CD4-positive, alpha-beta memory T cell (primary cell): ENCODE results near the gene P2RY2. TPM values are rescaled to one million over a fixed set of nuclear protein-coding genes. Genes with fewer than 3 reads are reported as not detected.
"Not testable (repeated sequence)": the region's sequence is repeated elsewhere in the genome, so short reads cannot be mapped to it uniquely, and the experiment has no call there.

Experiments
- CTCF ChIA-PET: fragments of 350-600 bp; sonication (Branson Sonifier 250); formaldehyde crosslinking; loops from one replicate; lab custom pipeline; 2021; ENCODE audit warnings: inconsistent platforms; ENCODE audit not compliant: partially characterized antibody; lab: Charles Lee
- POLR2A ChIA-PET: fragments of 350-600 bp; sonication (Branson Sonifier 250); formaldehyde crosslinking; loops from one replicate; lab custom pipeline; 2021; ENCODE audit not compliant: partially characterized antibody; lab: Charles Lee
- DNase-seq, 5 donors: peaks; one replicate each; pipeline versions ENCODE4 v3.0.0 to v3.0.0-alpha.2; 2020 to 2022; ENCODE audit warnings: mixed read lengths in 1 of 5
- H3K27ac ChIP-seq: one replicate; pipeline ENCODE4 v1.7.0; 2013; ENCODE audit warnings: low read depth, low read length
- H3K27me3 ChIP-seq: 2 replicates; pipeline ENCODE4 v1.7.0; 2013; ENCODE audit warnings: mild to moderate bottlenecking, low read length, moderate library complexity; ENCODE audit not compliant: insufficient read depth
- H3K36me3 ChIP-seq: 2 replicates; pipeline ENCODE4 v1.7.0; 2013; ENCODE audit warnings: mild to moderate bottlenecking, low read length, moderate library complexity; ENCODE audit not compliant: insufficient read depth
- H3K4me1 ChIP-seq: 2 replicates; pipeline ENCODE4 v1.7.0; 2013; ENCODE audit warnings: mild to moderate bottlenecking, low read length, moderate library complexity; ENCODE audit not compliant: insufficient read depth
- H3K4me3 ChIP-seq, 2 donors: one replicate each; pipeline ENCODE4 v1.7.0; 2013; ENCODE audit warnings: low read length in 2 of 2, mild to moderate bottlenecking in 1 of 2
- H3K9me3 ChIP-seq, 2 donors: one replicate each; pipeline ENCODE4 v1.7.0; 2013; ENCODE audit warnings: low read length in 2 of 2, control low read depth in 1 of 2; ENCODE audit not compliant: control insufficient read depth in 1 of 2
- H3K27ac Mint-ChIP-seq, 7 donors: one replicate each; pipeline ENCODE4 v1.8.0; 2020 to 2021; ENCODE audit warnings: mixed read lengths in 7 of 7, mild to moderate bottlenecking in 6 of 7, inconsistent platforms in 3 of 7, moderate library complexity in 3 of 7
- H3K27me3 Mint-ChIP-seq, 2 donors: one replicate each; pipeline ENCODE4 v1.8.0; 2020 to 2021; ENCODE audit warnings: mixed read lengths in 2 of 2
- H3K36me3 Mint-ChIP-seq, 2 donors: one replicate each; pipeline ENCODE4 v1.8.0; 2020 to 2021; ENCODE audit warnings: mixed read lengths in 2 of 2, inconsistent platforms in 1 of 2, mild to moderate bottlenecking in 1 of 2
- H3K4me1 Mint-ChIP-seq, 4 donors: one replicate each; pipeline ENCODE4 v1.8.0; 2020 to 2021; ENCODE audit warnings: mixed read lengths in 4 of 4, mild to moderate bottlenecking in 1 of 4
- H3K4me3 Mint-ChIP-seq, 8 donors: one replicate each; pipeline ENCODE4 v1.8.0; 2020 to 2021; ENCODE audit warnings: mixed read lengths in 8 of 8, mild to moderate bottlenecking in 7 of 8, moderate library complexity in 6 of 8, inconsistent platforms in 3 of 8
- H3K9me3 Mint-ChIP-seq, 8 donors: one replicate each; pipeline ENCODE4 v1.8.0; 2020 to 2021; ENCODE audit warnings: mixed read lengths in 8 of 8, mild to moderate bottlenecking in 5 of 8, inconsistent platforms in 3 of 8, moderate library complexity in 1 of 8
- intact Hi-C: fragments of 100-400 bp; cut with micrococcal nuclease; formaldehyde crosslinking; loops from one replicate; pipeline ENCODE4 v1.15.1; 2023
- polyA plus RNA-seq, 2 donors: library from polyadenylated mRNA; unstranded; fragments of 300-500 nt; fragmentation: Illumina TruSeq; gene quantifications; one replicate each; pipeline ENCODE4 v1.2.3, GENCODE V29; 2021
- total RNA-seq, 2 experiments: library from RNA; stranded (reverse); gene quantifications; one replicate each; pipeline ENCODE4 v1.2.3, GENCODE V29; 2021

P2RY2 gene
- total and polyA plus RNA-seq, 4 experiments from 2014 or later = not detected

GRCh38 chr11:73193251-73194033 lies 24.6 kb upstream of the P2RY2 start:
- DNase-seq = no peak
- no peaks in the 10 kb centered on the region for H3K9me3 ChIP-seq
- Mint-ChIP-seq H3K9me3 (no peaks in the 10 kb centered on the region), H3K27ac (no peak overlapping the region), H3K4me3 (no peak overlapping the region), H3K4me1 (no peaks in the 10 kb centered on the region), H3K36me3 (no peaks in the 10 kb centered on the region), H3K27me3 (peaks cover under 1 to 5% of the 10 kb centered on the region in 2 donors)
- ChIA-PET POLR2A (no interaction called here), CTCF (no interaction called here)
- no peaks in the 10 kb centered on the region for H3K4me1 ChIP-seq
- no peak overlapping the region for H3K27ac ChIP-seq
- H3K27me3 ChIP-seq = no peaks in the 10 kb centered on the region
- intact Hi-C loops = no loop called here
- no peak overlapping the region for H3K4me3 ChIP-seq
- H3K36me3 ChIP-seq = no peaks in the 10 kb centered on the region

GRCh38 chr11:73194034-73194507 lies 24.0 kb upstream of the P2RY2 start:
- no peak for DNase-seq
- POLR2A ChIA-PET = no interaction called here
- Mint-ChIP-seq H3K4me1 (no peaks in the 10 kb centered on the region), H3K36me3 (no peaks in the 10 kb centered on the region), H3K27ac (no peak overlapping the region), H3K4me3 (no peak overlapping the region), H3K27me3 (peaks cover 2 to 5% of the 10 kb centered on the region in 2 donors), H3K9me3 (no peaks in the 10 kb centered on the region)
- no peaks in the 10 kb centered on the region for H3K9me3 ChIP-seq
- H3K36me3 ChIP-seq = no peaks in the 10 kb centered on the region
- H3K27ac ChIP-seq = no peak overlapping the region
- H3K4me3 ChIP-seq = no peak overlapping the region
- intact Hi-C loops = no loop called here
- CTCF ChIA-PET = no interaction called here
- no peaks in the 10 kb centered on the region for H3K27me3 ChIP-seq
- H3K4me1 ChIP-seq = no peaks in the 10 kb centered on the region

GRCh38 chr11:73194593-73194992 lies 23.5 kb upstream of the P2RY2 start:
- Mint-ChIP-seq H3K4me3 (no peak overlapping the region), H3K9me3 (no peaks in the 10 kb centered on the region), H3K4me1 (no peaks in the 10 kb centered on the region), H3K27ac (no peak overlapping the region), H3K27me3 (peaks cover 1 to 2% of the 10 kb centered on the region in 2 donors), H3K36me3 (no peaks in the 10 kb centered on the region)
- H3K36me3 ChIP-seq = no peaks in the 10 kb centered on the region
- DNase-seq = no peak
- no peaks in the 10 kb centered on the region for H3K9me3 ChIP-seq
- no peak overlapping the region for H3K4me3 ChIP-seq
- ChIA-PET POLR2A (no interaction called here), CTCF (no interaction called here)
- no peaks in the 10 kb centered on the region for H3K27me3 ChIP-seq
- intact Hi-C loops = no loop called here
- H3K27ac ChIP-seq = no peak overlapping the region
- no peaks in the 10 kb centered on the region for H3K4me1 ChIP-seq

GRCh38 chr11:73195191-73196007 lies 22.7 kb upstream of the P2RY2 start:
- H3K27ac Mint-ChIP-seq = no peak overlapping the region

GRCh38 chr11:73196576-73196975 lies 21.5 kb upstream of the P2RY2 start:
- H3K4me1 Mint-ChIP-seq = no peaks in the 10 kb centered on the region
- H3K27me3 Mint-ChIP-seq = peaks cover 2 to 4% of the 10 kb centered on the region in 2 donors
- no peaks in the 10 kb centered on the region for H3K27me3 ChIP-seq
- ChIA-PET POLR2A (no interaction called here), CTCF (interaction anchor here (0.7 kb wide), 1 partner anchor 14 kb away, joined by 3 read pairs; no protein-coding TSS in a partner anchor)
- no peaks in the 10 kb centered on the region for H3K36me3 Mint-ChIP-seq
- no peak for DNase-seq
- H3K4me1 ChIP-seq = no peaks in the 10 kb centered on the region
- intact Hi-C loops = no loop called here
- H3K27ac ChIP-seq = no peak overlapping the region
- no peak overlapping the region for H3K4me3 Mint-ChIP-seq
- no peaks in the 10 kb centered on the region for H3K9me3 Mint-ChIP-seq
- no peak overlapping the region for H3K4me3 ChIP-seq
- H3K9me3 ChIP-seq = no peaks in the 10 kb centered on the region
- H3K36me3 ChIP-seq = no peaks in the 10 kb centered on the region
- H3K27ac Mint-ChIP-seq = no peak overlapping the region

More at GRCh38 chr11:73195191-73196007, 22.7 kb upstream of the P2RY2 start:
- Mint-ChIP-seq H3K36me3 (no peaks in the 10 kb centered on the region), H3K9me3 (no peaks in the 10 kb centered on the region), H3K27me3 (peaks cover 2 to 5% of the 10 kb centered on the region in 2 donors), H3K4me3 (no peak overlapping the region), H3K4me1 (no peaks in the 10 kb centered on the region)
- CTCF ChIA-PET = no interaction called here
- no peaks in the 10 kb centered on the region for H3K36me3 ChIP-seq
- intact Hi-C loops = no loop called here
- no peaks in the 10 kb centered on the region for H3K27me3 ChIP-seq
- POLR2A ChIA-PET = no interaction called here
- no peak overlapping the region for H3K4me3 ChIP-seq
- DNase-seq = peak in 1 of 5 donors; percentile 15
- H3K4me1 ChIP-seq = no peaks in the 10 kb centered on the region
- no peaks in the 10 kb centered on the region for H3K9me3 ChIP-seq
- no peak overlapping the region for H3K27ac ChIP-seq

GRCh38 chr11:73197348-73197747 lies 20.7 kb upstream of the P2RY2 start:
- no peaks in the 10 kb centered on the region for H3K9me3 Mint-ChIP-seq
- H3K36me3 Mint-ChIP-seq = no peaks in the 10 kb centered on the region
- Histone ChIP-seq H3K27me3 (no peaks in the 10 kb centered on the region), H3K4me3 (no peak overlapping the region), H3K36me3 (no peaks in the 10 kb centered on the region), H3K4me1 (no peaks in the 10 kb centered on the region), H3K9me3 (no peaks in the 10 kb centered on the region), H3K27ac (no peak overlapping the region)
- no peak for DNase-seq
- no peak overlapping the region for H3K4me3 Mint-ChIP-seq
- POLR2A ChIA-PET = no interaction called here
- H3K4me1 Mint-ChIP-seq = no peaks in the 10 kb centered on the region
- no peak overlapping the region for H3K27ac Mint-ChIP-seq
- CTCF ChIA-PET = interaction anchor here (0.7 kb wide), 1 partner anchor 15 kb away, joined by 3 read pairs; no protein-coding TSS in a partner anchor
- H3K27me3 Mint-ChIP-seq = peaks cover 2 to 4% of the 10 kb centered on the region in 2 donors
- intact Hi-C loops = no loop called here

GRCh38 chr11:73197787-73198186 lies 20.3 kb upstream of the P2RY2 start:
- DNase-seq, H3K27me3 ChIP-seq, H3K27ac Mint-ChIP-seq, H3K36me3 ChIP-seq, H3K4me3 ChIP-seq, H3K36me3 Mint-ChIP-seq, H3K4me1 ChIP-seq, CTCF ChIA-PET, H3K9me3 ChIP-seq, H3K27me3 Mint-ChIP-seq, H3K27ac ChIP-seq, H3K4me3 Mint-ChIP-seq, POLR2A ChIA-PET, H3K9me3 Mint-ChIP-seq, H3K4me1 Mint-ChIP-seq, intact Hi-C loops: not testable (repeated sequence)
